Mucosa of rectum (tissue), 2 donors: ENCODE measurements around the gene ECE1.

Experiments
- H3K27ac ChIP-seq, 2 donors: one replicate each; pipeline ENCODE4 v1.7.0; 2013; ENCODE audit warnings: inconsistent platforms in 2 of 2, low read depth in 2 of 2, low read length in 2 of 2
- H3K27me3 ChIP-seq, 2 donors: one replicate each; pipeline ENCODE4 v1.7.0; 2013; ENCODE audit warnings: low read length in 2 of 2; ENCODE audit not compliant: control insufficient read depth in 2 of 2, insufficient read depth in 2 of 2
- H3K36me3 ChIP-seq, 2 donors: one replicate each; pipeline ENCODE4 v1.7.0; 2013; ENCODE audit warnings: low read length in 2 of 2; ENCODE audit not compliant: control insufficient read depth in 2 of 2, insufficient read depth in 2 of 2
- H3K4me1 ChIP-seq, 2 donors: one replicate each; pipeline ENCODE4 v1.7.0; 2013; ENCODE audit warnings: low read length in 2 of 2, mild to moderate bottlenecking in 1 of 2; ENCODE audit not compliant: control insufficient read depth in 2 of 2, insufficient read depth in 2 of 2
- H3K4me3 ChIP-seq, 2 donors: one replicate each; pipeline ENCODE4 v1.7.0; 2013; ENCODE audit warnings: low read length in 2 of 2
- H3K9ac ChIP-seq, 2 donors: one replicate each; pipeline ENCODE4 v1.7.0; 2013; ENCODE audit warnings: low read length in 2 of 2, low read depth in 1 of 2, mild to moderate bottlenecking in 1 of 2
- H3K9me3 ChIP-seq, 2 donors: one replicate each; pipeline ENCODE4 v1.7.0; 2013; ENCODE audit warnings: low read length in 2 of 2; ENCODE audit not compliant: control insufficient read depth in 2 of 2
- donor health status: healthy.
- donor health status: Normal muscosa, but diverticular disease.

Gene ECE1

GRCh38 chr1:21254335-21254951, 35.8 kb downstream of the ECE1 start:
- peak overlapping the region in 1 of 2 donors; percentile 38 for H3K27ac ChIP-seq
- peaks cover 14 to 23% of the 10 kb centered on the region in 2 donors for H3K4me1 ChIP-seq
- no peak overlapping the region for H3K9ac ChIP-seq
- no peak overlapping the region for H3K4me3 ChIP-seq
- no peaks in the 10 kb centered on the region for H3K27me3 ChIP-seq
- H3K36me3 ChIP-seq, result peaks cover 28 to 39% of the 10 kb centered on the region in 2 donors
- H3K9me3 ChIP-seq, result no peaks in the 10 kb centered on the region

DNA sequence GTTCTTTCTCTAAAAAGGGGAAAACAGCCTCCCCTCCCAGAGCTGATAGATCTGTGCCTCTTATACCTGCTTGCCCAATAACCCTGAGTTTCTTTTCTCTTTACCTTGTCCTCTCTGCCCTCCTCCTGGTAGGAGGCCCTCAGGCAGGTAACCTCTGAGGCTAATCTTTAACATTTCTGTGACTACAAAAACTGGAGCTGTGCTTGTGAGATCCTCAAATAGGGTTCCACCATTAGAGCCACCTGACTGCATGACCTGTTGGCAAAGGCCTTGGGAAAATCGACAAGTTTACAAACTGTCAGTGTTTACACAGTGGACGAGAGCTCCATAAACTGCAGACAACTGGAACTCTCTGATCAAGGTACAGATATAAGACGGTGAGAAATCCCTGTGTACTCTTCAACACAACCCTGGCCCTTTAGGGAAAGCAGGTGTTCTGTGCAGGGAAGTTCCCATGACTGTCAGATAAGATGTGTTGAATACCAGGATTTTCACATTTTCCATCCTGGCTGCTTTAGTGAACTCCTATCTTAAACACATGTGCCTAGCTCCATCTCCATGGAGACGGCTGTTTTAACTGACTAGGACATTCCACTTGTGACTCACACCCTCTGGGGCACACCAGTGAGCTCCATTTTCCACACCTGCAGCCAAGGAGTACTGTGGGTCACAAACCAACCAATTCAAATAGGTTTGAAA, 38.3 kb downstream of the ECE1 start:
- H3K4me1 ChIP-seq, result peaks cover 14 to 23% of the 10 kb centered on the region in 2 donors
- H3K36me3 ChIP-seq, result peaks cover 18 to 21% of the 10 kb centered on the region in 2 donors
- peak overlapping the region; percentile 69 to 84 for H3K27ac ChIP-seq
- H3K4me3 ChIP-seq, result peak overlapping the region in 1 of 2 donors; percentile 2
- H3K9ac ChIP-seq, result peak overlapping the region; percentile 14 to 62
- no peaks in the 10 kb centered on the region for H3K9me3 ChIP-seq
- no peaks in the 10 kb centered on the region for H3K27me3 ChIP-seq

- Histone ChIP-seq H3K9me3 (no peaks in the 10 kb centered on the region), H3K4me1 (peaks cover 9 to 23% of the 10 kb centered on the region in 2 donors), H3K4me3 (no peak overlapping the region), H3K27ac (no peak overlapping the region), H3K9ac (no peak overlapping the region), H3K36me3 (peaks cover 16 to 18% of the 10 kb centered on the region in 2 donors), H3K27me3 (no peaks in the 10 kb centered on the region)
These were observed 40.2 kb downstream of the ECE1 start for GRCh38 chr1:21249940-21250493.

DNA sequence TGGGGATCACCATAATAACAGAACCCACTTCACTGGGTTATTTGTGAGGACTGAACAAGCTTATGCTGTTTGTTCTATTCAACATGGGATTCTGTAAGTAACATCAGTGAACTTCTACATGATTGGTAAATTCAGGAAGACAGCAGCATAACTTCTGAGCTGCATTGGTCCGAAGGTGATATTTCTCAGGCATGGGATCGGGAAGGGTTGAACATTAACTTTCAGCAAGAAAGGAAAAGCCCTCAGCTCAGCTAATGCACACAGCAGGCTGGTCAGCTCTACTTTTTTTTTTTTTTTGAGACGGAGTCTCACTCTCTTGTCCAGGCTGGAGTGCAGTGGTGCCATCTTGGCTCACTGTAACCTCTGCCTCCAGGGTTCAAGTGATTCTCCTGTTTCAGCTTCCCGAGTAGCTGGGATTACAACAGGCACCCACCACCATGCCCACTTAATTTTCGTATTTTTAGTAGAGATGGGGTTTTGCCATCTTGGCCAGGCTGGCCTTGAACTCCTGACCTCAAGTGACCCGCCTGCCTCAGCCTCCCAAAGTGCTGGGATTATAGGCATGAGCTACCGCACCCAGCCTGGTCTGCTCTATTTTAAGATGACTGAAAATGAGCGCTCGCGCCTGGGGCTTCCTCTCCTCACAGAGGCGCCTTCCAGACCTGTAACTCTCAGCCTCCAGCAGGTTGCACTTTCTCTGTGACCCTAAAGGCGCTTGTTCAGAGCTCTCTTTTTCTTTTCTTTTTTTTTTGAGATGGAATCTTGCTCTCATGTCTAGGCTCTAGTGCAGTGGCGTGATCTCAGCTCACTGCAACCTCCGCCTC, 42.2 kb downstream of the ECE1 start:
- H3K27me3 ChIP-seq, result no peaks in the 10 kb centered on the region
- no peak overlapping the region for H3K9ac ChIP-seq
- peaks cover 9 to 14% of the 10 kb centered on the region in 2 donors for H3K4me1 ChIP-seq
- H3K4me3 ChIP-seq, result no peak overlapping the region
- peaks cover 31% of the 10 kb centered on the region in 2 donors for H3K36me3 ChIP-seq
- H3K9me3 ChIP-seq, result no peaks in the 10 kb centered on the region
- no peak overlapping the region for H3K27ac ChIP-seq

- peaks cover 33 to 39% of the 10 kb centered on the region in 2 donors for H3K36me3 ChIP-seq
- no peak overlapping the region for H3K27ac ChIP-seq
- peaks cover 3 to 7% of the 10 kb centered on the region in 2 donors for H3K4me1 ChIP-seq
- no peak overlapping the region for H3K9ac ChIP-seq
- H3K27me3 ChIP-seq, result no peaks in the 10 kb centered on the region
- H3K4me3 ChIP-seq, result no peak overlapping the region
- no peaks in the 10 kb centered on the region for H3K9me3 ChIP-seq
These were observed 43.2 kb downstream of the ECE1 start for GRCh38 chr1:21246905-21247642.

DNA sequence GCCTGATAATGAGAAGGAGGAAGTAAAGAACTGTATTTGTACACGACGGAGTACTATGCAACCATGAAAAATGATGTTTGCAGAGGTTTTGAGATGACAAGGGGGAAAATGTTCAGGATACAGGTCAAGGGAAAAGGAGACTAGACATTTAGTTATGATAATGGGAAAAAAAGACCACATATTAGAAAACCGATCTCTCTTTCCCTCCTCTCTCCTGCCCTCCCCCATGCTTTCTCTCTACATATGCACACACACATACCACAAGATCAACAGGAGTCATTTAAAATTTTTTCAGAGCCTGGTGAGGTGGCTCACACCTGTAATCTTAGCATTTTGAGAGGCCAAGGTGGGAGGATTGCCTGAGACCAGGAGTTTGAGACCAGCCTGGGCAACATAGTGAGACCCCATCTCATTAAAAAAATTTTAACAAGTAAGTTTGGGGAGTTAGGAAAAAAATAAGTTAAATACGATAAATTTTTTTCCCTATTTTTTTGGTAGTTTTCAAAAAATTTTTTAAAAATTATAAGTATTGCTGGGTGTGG, 44.5 kb downstream of the ECE1 start:
- no peaks in the 10 kb centered on the region for H3K4me1 ChIP-seq
- no peak overlapping the region for H3K27ac ChIP-seq
- no peaks in the 10 kb centered on the region for H3K27me3 ChIP-seq
- H3K4me3 ChIP-seq, result no peak overlapping the region
- no peaks in the 10 kb centered on the region for H3K9me3 ChIP-seq
- no peak overlapping the region for H3K9ac ChIP-seq
- H3K36me3 ChIP-seq, result peaks cover 41 to 46% of the 10 kb centered on the region in 2 donors

GRCh38 chr1:21244986-21245687, 45.1 kb downstream of the ECE1 start:
- Histone ChIP-seq H3K9me3 (no peaks in the 10 kb centered on the region), H3K36me3 (peaks cover 46 to 48% of the 10 kb centered on the region in 2 donors), H3K4me1 (no peaks in the 10 kb centered on the region), H3K9ac (no peak overlapping the region), H3K4me3 (no peak overlapping the region), H3K27me3 (no peaks in the 10 kb centered on the region), H3K27ac (no peak overlapping the region)

- H3K27ac ChIP-seq, result no peak overlapping the region
- peaks cover 46 to 48% of the 10 kb centered on the region in 2 donors for H3K36me3 ChIP-seq
These were observed 46.1 kb downstream of the ECE1 start for GRCh38 chr1:21244154-21244553.

GRCh38 chr1:21242846-21243245, 47.4 kb downstream of the ECE1 start:
- H3K9ac ChIP-seq, result no peak overlapping the region
- H3K4me1 ChIP-seq, result no peaks in the 10 kb centered on the region
- H3K36me3 ChIP-seq, result peaks cover 52 to 53% of the 10 kb centered on the region in 2 donors
- no peaks in the 10 kb centered on the region for H3K27me3 ChIP-seq
- H3K4me3 ChIP-seq, result no peak overlapping the region
- no peak overlapping the region for H3K27ac ChIP-seq
- H3K9me3 ChIP-seq, result no peaks in the 10 kb centered on the region

More at GRCh38 chr1:21244154-21244553, 46.1 kb downstream of the ECE1 start:
- Histone ChIP-seq H3K9ac (no peak overlapping the region), H3K27me3 (no peaks in the 10 kb centered on the region), H3K9me3 (no peaks in the 10 kb centered on the region), H3K4me3 (no peak overlapping the region), H3K4me1 (no peaks in the 10 kb centered on the region)
